Measurements from ENCODE around the gene DEFB124. TPM values are rescaled to one million over a fixed set of nuclear protein-coding genes. Genes with fewer than 3 reads are reported as not detected.
"Not testable (repeated sequence)": the region's sequence is repeated elsewhere in the genome, so short reads cannot be mapped to it uniquely, and the experiment has no call there.

DEFB124 gene
- total RNA-seq, 1 experiment from 2014 or later: not detected

GRCh38 chr20:31426891-31427551, 47.9 kb downstream of the DEFB124 start:
- DNase-seq (ENCODE audit: low read depth): not testable (repeated sequence)

GRCh38 chr20:31425797-31426196, 49.1 kb downstream of the DEFB124 start:
- no peak for DNase-seq (ENCODE audit: low read depth)

GRCh38 chr20:31418307-31418706, 56.6 kb downstream of the DEFB124 start:
- no peak for DNase-seq (ENCODE audit: low read depth)

- no peak for DNase-seq (ENCODE audit: low read depth)
Observed at GRCh38 chr20:31415653-31416052, 59.3 kb downstream of the DEFB124 start.

Other genes with a start within 250 kb of the DEFB124 start
- not detected in 2 replicates for gene DEFB115, start 217.5 kb downstream of the DEFB124 start, total RNA-seq (2014; rRNA removed)
- not detected in 2 replicates for gene DEFB116, start 166.5 kb downstream of the DEFB124 start, total RNA-seq (2014; rRNA removed)
- not detected in 2 replicates for gene DEFB118, start 106.5 kb downstream of the DEFB124 start, total RNA-seq (2014; rRNA removed)
- gene DEFB119, start 84.5 kb downstream of the DEFB124 start, total RNA-seq (2014; rRNA removed): not detected in 2 replicates
- gene DEFB121, start 68.9 kb downstream of the DEFB124 start, total RNA-seq (2014; rRNA removed): not detected in 2 replicates
- gene DEFB123, start 34.5 kb downstream of the DEFB124 start, total RNA-seq (2014; rRNA removed): not detected in 2 replicates
- gene REM1, start 161 bp upstream of the DEFB124 start, total RNA-seq (2014; rRNA removed): not detected in 2 replicates
- gene HM13, start 39.3 kb upstream of the DEFB124 start, total RNA-seq (2014; rRNA removed): 66.4 and 105 TPM in 2 replicates
- 775 and 1,134 TPM in 2 replicates for gene ID1, start 130.2 kb upstream of the DEFB124 start, total RNA-seq (2014; rRNA removed)
- gene COX4I2, start 162.8 kb upstream of the DEFB124 start, total RNA-seq (2014; rRNA removed): not detected in 2 replicates
- 328 and 368 TPM in 2 replicates for gene BCL2L1, start 247.7 kb upstream of the DEFB124 start, total RNA-seq (2014; rRNA removed)